Natural killer cell (primary cell): ENCODE measurements around the gene TTC32. TPM values are rescaled to one million over a fixed set of nuclear protein-coding genes. Genes with fewer than 3 reads are reported as not detected.

ENCODE experiments used
- ATAC-seq, 3 donors: fragments of 150-1000 bp in 2 of 3; fragments of 200-7000 bp in 1 of 3; cut with Tn5 transposase; 1 replicate in 1 of 3; 2 replicates in 2 of 3; pipeline ENCODE4 v1.10.0; 2021; ENCODE audit warnings: mild to moderate bottlenecking in 2 of 3, moderate library complexity in 2 of 3
- DNase-seq, 2 donors: peaks; one replicate each; pipeline versions ENCODE4 v3.0.0 to v3.0.0-alpha.2; 2013 to 2021; ENCODE audit warnings: mixed read lengths in 1 of 2
- H3K27ac ChIP-seq: one replicate; pipeline ENCODE4 v1.5.1; 2013; ENCODE audit warnings: mild to moderate bottlenecking, low read length
- H3K27me3 ChIP-seq: one replicate; pipeline ENCODE4 v1.6.1; 2013; ENCODE audit warnings: low read length; ENCODE audit not compliant: control insufficient read depth, insufficient read depth
- H3K36me3 ChIP-seq: one replicate; pipeline ENCODE4 v1.6.1; 2013; ENCODE audit warnings: low read length; ENCODE audit not compliant: control insufficient read depth, insufficient read depth
- H3K4me1 ChIP-seq: one replicate; pipeline ENCODE4 v1.6.1; 2013; ENCODE audit warnings: low read length; ENCODE audit not compliant: control insufficient read depth, insufficient read depth
- H3K4me3 ChIP-seq: one replicate; pipeline ENCODE4 v1.5.1; 2013; ENCODE audit warnings: low read length
- H3K9me3 ChIP-seq: one replicate; pipeline ENCODE4 v1.6.1; 2013; ENCODE audit warnings: low read length; ENCODE audit not compliant: control insufficient read depth, insufficient read depth
- H3K27ac Mint-ChIP-seq, 2 donors: one replicate each; pipeline ENCODE4 v1.8.0; 2022; ENCODE audit warnings: mild to moderate bottlenecking in 2 of 2, mixed read lengths in 2 of 2, moderate library complexity in 1 of 2
- H3K27me3 Mint-ChIP-seq, 2 donors: one replicate each; pipeline ENCODE4 v1.8.0; 2022; ENCODE audit warnings: low read depth in 2 of 2, mixed read lengths in 2 of 2
- H3K36me3 Mint-ChIP-seq: one replicate; pipeline ENCODE4 v1.8.0; 2022; ENCODE audit warnings: mixed read lengths
- H3K4me1 Mint-ChIP-seq, 2 donors: one replicate each; pipeline ENCODE4 v1.8.0; 2022; ENCODE audit warnings: mixed read lengths in 2 of 2
- H3K4me3 Mint-ChIP-seq: one replicate; pipeline ENCODE4 v1.8.0; 2022; ENCODE audit warnings: mild to moderate bottlenecking, moderate library complexity, mixed read lengths
- H3K9me3 Mint-ChIP-seq, 2 donors: one replicate each; pipeline ENCODE4 v1.8.0; 2022; ENCODE audit warnings: mixed read lengths in 2 of 2
- CTCF ChIP-seq: fragments of 200-600 bp; IDR thresholded peaks from one replicate; pipeline ENCODE4 v1.8.0; 2022; ENCODE audit warnings: antibody characterized with exemption
- WGBS: methylation state at CpG from one replicate; pipeline ENCODE4 v1.1.7; 2013; ENCODE audit warnings: missing lambda C conversion rate; ENCODE audit not compliant: insufficient coverage; 5-methylcytosine and 5-hydroxymethylcytosine counted together
- intact Hi-C: fragments of 100-400 bp; cut with micrococcal nuclease; formaldehyde crosslinking; loops from one replicate; pipeline ENCODE4 v1.14.2; 2022
- total RNA-seq, 4 donors: library from RNA; stranded (reverse); fragments of 120-200 nt in 1 of 4; gene quantifications; one replicate each; pipeline versions ENCODE4 v1.2.3 to v1.2.4, GENCODE V29; 2013 to 2022

TTC32 gene
- total RNA-seq, 3 donors from 2014 or later (not counting 1 experiment from before 2014, with no cell fraction given) = 30.4 to 45.3 (median 37.2) TPM

- DNase-seq (no peak), ATAC-seq (no peak)
- no peaks in the 10 kb centered on the region for H3K36me3 ChIP-seq
- no peak overlapping the region for H3K27ac ChIP-seq
- Mint-ChIP-seq H3K36me3 (no peaks in the 10 kb centered on the region), H3K27ac (no peak overlapping the region), H3K4me3 (no peak overlapping the region), H3K27me3 (peaks cover 4 to 11% of the 10 kb centered on the region in 2 donors), H3K9me3 (no peaks in the 10 kb centered on the region), H3K4me1 (no peaks in the 10 kb centered on the region)
- no peak overlapping the region for H3K4me3 ChIP-seq
- no peaks in the 10 kb centered on the region for H3K27me3 ChIP-seq
- peaks cover 7% of the 10 kb centered on the region for H3K4me1 ChIP-seq
- WGBS = 48% methylated on average over 1 of the region's 1 CpG
- intact Hi-C loops = loop anchor here (5.0 kb wide), 2 partner anchors 515 to 1425 kb away; no protein-coding TSS in a partner anchor
- no peak for TF ChIP-seq CTCF
- H3K9me3 ChIP-seq = no peaks in the 10 kb centered on the region
Measured at GRCh38 chr2:19861813-19862212, 40.0 kb downstream of the TTC32 start.

- Histone ChIP-seq H3K27me3 (no peaks in the 10 kb centered on the region), H3K27ac (no peak overlapping the region), H3K36me3 (no peaks in the 10 kb centered on the region), H3K9me3 (no peaks in the 10 kb centered on the region), H3K4me1 (peaks cover 7% of the 10 kb centered on the region), H3K4me3 (no peak overlapping the region)
- Mint-ChIP-seq H3K27ac (no peak overlapping the region), H3K9me3 (no peaks in the 10 kb centered on the region), H3K27me3 (peaks cover 7 to 11% of the 10 kb centered on the region in 2 donors), H3K4me1 (no peaks in the 10 kb centered on the region), H3K4me3 (no peak overlapping the region), H3K36me3 (no peaks in the 10 kb centered on the region)
- intact Hi-C loops = loop anchor here (5.0 kb wide), 2 partner anchors 513 to 1423 kb away; no protein-coding TSS in a partner anchor
- DNase-seq = no peak
- ATAC-seq = no peak
- no peak for TF ChIP-seq CTCF
- WGBS = 90% methylated on average over 6 of the region's 6 CpGs
Measured at GRCh38 chr2:19860022-19860421, 41.8 kb downstream of the TTC32 start.

GRCh38 chr2:19859565-19859964 is 42.2 kb downstream of the TTC32 start:
- WGBS = 86% methylated on average over 11 of the region's 11 CpGs
- Histone ChIP-seq H3K27me3 (no peaks in the 10 kb centered on the region), H3K27ac (no peak overlapping the region), H3K9me3 (no peaks in the 10 kb centered on the region), H3K4me1 (peaks cover 7% of the 10 kb centered on the region), H3K4me3 (no peak overlapping the region), H3K36me3 (no peaks in the 10 kb centered on the region)
- ATAC-seq (no peak), DNase-seq (no peak)
- no peak for TF ChIP-seq CTCF
- intact Hi-C loops = no loop called here
- Mint-ChIP-seq H3K4me1 (no peaks in the 10 kb centered on the region), H3K27ac (no peak overlapping the region), H3K9me3 (no peaks in the 10 kb centered on the region), H3K27me3 (peaks cover 7 to 11% of the 10 kb centered on the region in 2 donors), H3K4me3 (no peak overlapping the region), H3K36me3 (no peaks in the 10 kb centered on the region)

GRCh38 chr2:19857806-19858205 is 44.0 kb downstream of the TTC32 start:
- no peaks in the 10 kb centered on the region for H3K27me3 ChIP-seq
- H3K27me3 Mint-ChIP-seq = peaks cover 7 to 11% of the 10 kb centered on the region in 2 donors
- ATAC-seq (no peak), DNase-seq (no peak)
- H3K4me3 ChIP-seq = no peak overlapping the region
- no peaks in the 10 kb centered on the region for H3K9me3 ChIP-seq
- TF ChIP-seq CTCF = no peak
- 91% methylated on average over 15 of the region's 15 CpGs for WGBS
- no peaks in the 10 kb centered on the region for H3K36me3 ChIP-seq
- intact Hi-C loops = no loop called here
- no peaks in the 10 kb centered on the region for H3K9me3 Mint-ChIP-seq
- no peaks in the 10 kb centered on the region for H3K36me3 Mint-ChIP-seq
- H3K4me3 Mint-ChIP-seq = no peak overlapping the region
- H3K27ac ChIP-seq = no peak overlapping the region
- H3K27ac Mint-ChIP-seq = no peak overlapping the region
- no peaks in the 10 kb centered on the region for H3K4me1 ChIP-seq
- H3K4me1 Mint-ChIP-seq = no peaks in the 10 kb centered on the region
